COLO829 (cell line): Measurements from ENCODE around the gene GPR50.

Source experiments
- DNase-seq: peaks from one replicate; pipeline ENCODE4 v3.0.0; 2012; ENCODE audit warnings: low spot score

Gene GPR50

GRCh38 chrX:151227627-151228026, 51.2 kb downstream of the GPR50 start:
- no peak for DNase-seq

- DNase-seq: no peak
These were observed 52.6 kb downstream of the GPR50 start for GRCh38 chrX:151228935-151229334.
